T1000 (cell line): ENCODE data around the gene UBA52.
"Not testable (repeated sequence)": the region's sequence is repeated elsewhere in the genome, so short reads cannot be mapped to it uniquely, and the experiment has no call there.

Source experiments
- DNase-seq: peaks from one replicate; lab custom pipeline; 2025; ENCODE audit warnings: mixed read lengths; lab: John Stamatoyannopoulos, UW

UBA52 gene

GRCh38 chr19:18571564-18572344, at the start of gene UBA52:
Gene UBA52 (plus strand): TSS chr19:18571857. CDS start chr19:18573301, 1,444 bp downstream.
- peak; percentile 96 for DNase-seq

GRCh38 chr19:18522124-18522861, 49.4 kb upstream of the UBA52 start:
- DNase-seq: peak; percentile 99

- not testable (repeated sequence) for DNase-seq
Observed at GRCh38 chr19:18522862-18523440, 48.7 kb upstream of the UBA52 start.

- DNase-seq: no peak
Observed at GRCh38 chr19:18523841-18524240, 47.8 kb upstream of the UBA52 start.

- no peak for DNase-seq
Observed at GRCh38 chr19:18526316-18526715, 45.3 kb upstream of the UBA52 start.

- no peak for DNase-seq
Observed at GRCh38 chr19:18529782-18530181, 41.9 kb upstream of the UBA52 start.

- DNase-seq: no peak
Observed at GRCh38 chr19:18531485-18531884, 40.2 kb upstream of the UBA52 start.

GRCh38 chr19:18532168-18532890, 39.3 kb upstream of the UBA52 start:
- no peak for DNase-seq

- DNase-seq: no peak
Observed at GRCh38 chr19:18533058-18533457, 38.6 kb upstream of the UBA52 start.

GRCh38 chr19:18536475-18536874, 35.2 kb upstream of the UBA52 start:
- DNase-seq: no peak

GRCh38 chr19:18537431-18537830, 34.2 kb upstream of the UBA52 start:
- no peak for DNase-seq

- DNase-seq: no peak
Observed at GRCh38 chr19:18538115-18538514, 33.5 kb upstream of the UBA52 start.

- DNase-seq: no peak
Observed at GRCh38 chr19:18539372-18539771, 32.3 kb upstream of the UBA52 start.

GRCh38 chr19:18540200-18540599, 31.5 kb upstream of the UBA52 start:
- not testable (repeated sequence) for DNase-seq

- no peak for DNase-seq
Observed at GRCh38 chr19:18541258-18541991, 30.2 kb upstream of the UBA52 start.

- DNase-seq: no peak
Observed at GRCh38 chr19:18541992-18542940, 29.4 kb upstream of the UBA52 start.

- DNase-seq: peak; percentile 75
Observed at GRCh38 chr19:18542941-18543813, 28.5 kb upstream of the UBA52 start, which contains the start of gene FKBP8. Gene FKBP8 (minus strand): TSS chr19:18543573. CDS start chr19:18541970, 1,603 bp downstream.

- no peak for DNase-seq
Observed at GRCh38 chr19:18543814-18544475, 27.7 kb upstream of the UBA52 start.

- no peak for DNase-seq
Observed at GRCh38 chr19:18551631-18552030, 20.0 kb upstream of the UBA52 start.
